HG03139 (cell line): ENCODE data around the gene TPM2.
"Not testable (repeated sequence)": the region's sequence is repeated elsewhere in the genome, so short reads cannot be mapped to it uniquely, and the experiment has no call there.

Source experiments
- ATAC-seq: cut with Tn5 transposase; IDR thresholded peaks from one replicate; pipeline ENCODE4 v1.9.1; 2021; ENCODE audit not compliant: unreplicated experiment

TPM2 gene

GRCh38 chr9:35656831-35657545, 32.7 kb downstream of the TPM2 start:
- ATAC-seq = no peak

- no peak for ATAC-seq
These were observed 33.4 kb downstream of the TPM2 start for GRCh38 chr9:35656348-35656747.

GRCh38 chr9:35653611-35654010, 36.1 kb downstream of the TPM2 start:
- ATAC-seq = no peak

- ATAC-seq = no peak
These were observed 36.9 kb downstream of the TPM2 start for GRCh38 chr9:35652829-35653209.

GRCh38 chr9:35651956-35652828, 37.5 kb downstream of the TPM2 start:
- ATAC-seq = no peak

- ATAC-seq = no peak
These were observed 39.2 kb downstream of the TPM2 start, which contains the start of gene SIT1 for GRCh38 chr9:35650341-35651158. SIT1 (minus strand) TSS chr9:35650931; CDS start chr9:35650853, 78 bp downstream.

- ATAC-seq = no peak
These were observed 40.0 kb downstream of the TPM2 start for GRCh38 chr9:35649431-35650340.

- ATAC-seq = peak; percentile 79
These were observed 43.0 kb downstream of the TPM2 start for GRCh38 chr9:35646533-35647265.

- ATAC-seq = no peak
These were observed 43.6 kb downstream of the TPM2 start for GRCh38 chr9:35646153-35646532.

- not testable (repeated sequence) for ATAC-seq
These were observed 44.0 kb downstream of the TPM2 start for GRCh38 chr9:35645736-35646135.

GRCh38 chr9:35643046-35643445, 46.7 kb downstream of the TPM2 start:
- ATAC-seq = no peak

- ATAC-seq = not testable (repeated sequence)
These were observed 48.2 kb downstream of the TPM2 start for GRCh38 chr9:35641478-35641877.

- ATAC-seq = not testable (repeated sequence)
These were observed 49.3 kb downstream of the TPM2 start for GRCh38 chr9:35640431-35640830.

- ATAC-seq = no peak
These were observed 50.1 kb downstream of the TPM2 start for GRCh38 chr9:35639631-35640030.

GRCh38 chr9:35639225-35639624, 50.5 kb downstream of the TPM2 start:
- not testable (repeated sequence) for ATAC-seq

- not testable (repeated sequence) for ATAC-seq
These were observed 51.0 kb downstream of the TPM2 start for GRCh38 chr9:35638751-35639150.

- ATAC-seq = not testable (repeated sequence)
These were observed 52.2 kb downstream of the TPM2 start for GRCh38 chr9:35637427-35637955.

GRCh38 chr9:35636877-35637246, 52.9 kb downstream of the TPM2 start:
- not testable (repeated sequence) for ATAC-seq

- ATAC-seq = no peak
These were observed 53.4 kb downstream of the TPM2 start for GRCh38 chr9:35636135-35636876.
